Testis (tissue), 3 donors: ENCODE data around the gene ERICH3. TPM values are rescaled to one million over a fixed set of nuclear protein-coding genes. Genes with fewer than 3 reads are reported as not detected.

Source experiments
- DNase-seq: peaks from one replicate; pipeline ENCODE4 v3.0.0-alpha.2; 2019
- H3K27ac ChIP-seq, 2 donors: fragments of 200-600 bp; sonication (generic); one replicate each; pipeline ENCODE4 v1.5.1; 2019
- H3K27me3 ChIP-seq: fragments of 200-600 bp; sonication (generic); one replicate; pipeline ENCODE4 v1.5.1; 2019
- H3K36me3 ChIP-seq: fragments of 200-600 bp; sonication (generic); one replicate; pipeline ENCODE4 v1.5.1; 2017; ENCODE audit warnings: low read depth; ENCODE audit errors: missing control alignments
- H3K4me1 ChIP-seq: fragments of 200-600 bp; sonication (generic); one replicate; pipeline ENCODE4 v1.5.1; 2019
- H3K4me3 ChIP-seq, 2 donors: fragments of 200-600 bp; sonication (generic); one replicate each; pipeline ENCODE4 v1.5.1; 2017 to 2019
- H3K9me3 ChIP-seq: fragments of 200-600 bp; sonication (generic); one replicate; pipeline ENCODE4 v1.5.1; 2017
- CTCF ChIP-seq, 3 experiments: fragments of 450-650 bp in 2 of 3; fragments of 200-600 bp in 1 of 3; sonication (generic) in 1 of 3; IDR thresholded peaks; one replicate each; pipeline ENCODE4 v1.5.1; 2016 to 2019; ENCODE audit warnings: antibody characterized with exemption in 3 of 3, mild to moderate bottlenecking in 2 of 3, moderate library complexity in 1 of 3
- POLR2A ChIP-seq: fragments of 450-650 bp; IDR thresholded peaks from one replicate; pipeline ENCODE4 v1.6.1; 2017; ENCODE audit warnings: antibody characterized with exemption, mild to moderate bottlenecking, moderate library complexity
- WGBS, 2 donors: methylation state at CpG; one replicate each; pipeline ENCODE4 v1.1.5; 2018; 5-methylcytosine and 5-hydroxymethylcytosine counted together
- intact Hi-C: fragments of 100-400 bp; cut with DNase I; formaldehyde crosslinking; loops from one replicate; pipeline ENCODE4 v1.15.1; 2023; ENCODE audit warnings: low total_unique reads
- polyA plus RNA-seq: library from polyadenylated mRNA; stranded (reverse); fragments of 350-450 nt; fragmentation: Illumina TruSeq; extraction: RNeasy Lipid Tissue Mini Kit (QIAGEN cat#74804); gene quantifications from one replicate; pipeline ENCODE4 v1.2.3, GENCODE V29; 2014; ENCODE audit warnings: low read depth, low replicate concordance; ENCODE audit not compliant: insufficient read depth
- total RNA-seq, 2 donors: library from RNA; depleted of rRNA; stranded (reverse); fragments of >200 nt; gene quantifications; one replicate each; pipeline ENCODE4 v1.2.3, GENCODE V29; 2016

The ERICH3 gene
- total and polyA plus RNA-seq, 3 donors from 2014 or later, result 19.5 to 78.8 (median 35.7) TPM

- Histone ChIP-seq H3K4me1 (no peaks in the 10 kb centered on the region), H3K27me3 (no peaks in the 10 kb centered on the region), H3K27ac (no peak overlapping the region), H3K36me3 (no peaks in the 10 kb centered on the region), H3K4me3 (no peak overlapping the region), H3K9me3 (no peaks in the 10 kb centered on the region)
- DNase-seq, result no peak
- WGBS, 2 donors, result 69 to 88% methylated on average over 2 of the region's 2 CpGs
- TF ChIP-seq POLR2A, result no peak
- no peak for TF ChIP-seq CTCF (IDR thresholded peaks at IDR 0.05)
- intact Hi-C loops, result no loop called here
Measured at GRCh38 chr1:74681851-74682250, 8.3 kb upstream of the ERICH3 start.

DNA sequence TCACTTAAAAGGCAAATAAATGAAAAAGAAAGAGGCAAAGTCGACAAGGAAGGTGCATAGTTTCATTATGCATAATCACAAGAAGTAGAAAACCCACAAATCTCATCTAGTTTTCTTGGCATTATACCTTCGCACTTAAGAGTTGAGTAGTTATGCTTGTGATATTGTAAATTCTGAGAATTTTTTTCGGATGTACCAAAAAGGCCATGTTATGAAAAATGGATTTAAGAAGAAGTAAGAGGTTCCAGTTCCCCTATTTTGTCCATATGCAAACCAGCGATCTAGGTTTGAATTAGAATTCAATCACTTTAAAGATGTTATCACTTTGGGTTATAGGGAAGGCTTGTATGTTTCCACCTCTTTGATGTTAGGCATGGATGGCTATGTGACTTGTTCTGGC lies 7.9 kb upstream of the ERICH3 start:
- TF ChIP-seq POLR2A (no peak), CTCF (IDR thresholded peaks at IDR 0.05) (no peak)
- no peak overlapping the region for H3K4me3 ChIP-seq
- intact Hi-C loops, result no loop called here
- no peaks in the 10 kb centered on the region for H3K9me3 ChIP-seq
- WGBS, 2 donors, result 72 to 80% methylated on average over 4 of the region's 4 CpGs
- H3K36me3 ChIP-seq, result no peaks in the 10 kb centered on the region
- DNase-seq, result no peak
- H3K27me3 ChIP-seq, result no peaks in the 10 kb centered on the region
- no peaks in the 10 kb centered on the region for H3K4me1 ChIP-seq
- no peak overlapping the region for H3K27ac ChIP-seq

DNA sequence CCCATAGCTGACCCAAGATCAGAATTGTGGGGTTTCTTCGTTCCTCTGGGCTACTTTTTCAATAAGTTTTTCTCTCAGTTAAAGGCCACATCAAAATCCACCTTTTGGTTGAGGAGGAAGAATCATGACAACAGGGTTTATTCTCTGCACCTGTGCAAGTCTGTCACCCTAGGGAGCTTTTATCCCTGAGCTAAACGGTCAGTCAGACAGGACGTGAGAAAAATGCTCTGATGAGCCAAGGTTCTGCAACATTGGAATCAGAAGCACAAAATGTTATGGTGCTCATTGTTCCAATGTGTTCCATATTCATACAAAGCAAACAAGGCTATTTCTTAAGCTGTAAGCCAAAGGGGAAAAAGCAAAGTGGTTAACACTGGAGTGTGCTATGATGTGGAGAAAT lies 7.4 kb upstream of the ERICH3 start:
- no peak for DNase-seq
- no peaks in the 10 kb centered on the region for H3K36me3 ChIP-seq
- H3K27ac ChIP-seq, result no peak overlapping the region
- no peaks in the 10 kb centered on the region for H3K27me3 ChIP-seq
- no peaks in the 10 kb centered on the region for H3K4me1 ChIP-seq
- no peak for TF ChIP-seq POLR2A
- TF ChIP-seq CTCF (IDR thresholded peaks at IDR 0.05), result no peak
- 45 to 47% methylated on average over 3 of the region's 3 CpGs for WGBS, 2 donors
- no peaks in the 10 kb centered on the region for H3K9me3 ChIP-seq
- intact Hi-C loops, result no loop called here
- no peak overlapping the region for H3K4me3 ChIP-seq

DNA sequence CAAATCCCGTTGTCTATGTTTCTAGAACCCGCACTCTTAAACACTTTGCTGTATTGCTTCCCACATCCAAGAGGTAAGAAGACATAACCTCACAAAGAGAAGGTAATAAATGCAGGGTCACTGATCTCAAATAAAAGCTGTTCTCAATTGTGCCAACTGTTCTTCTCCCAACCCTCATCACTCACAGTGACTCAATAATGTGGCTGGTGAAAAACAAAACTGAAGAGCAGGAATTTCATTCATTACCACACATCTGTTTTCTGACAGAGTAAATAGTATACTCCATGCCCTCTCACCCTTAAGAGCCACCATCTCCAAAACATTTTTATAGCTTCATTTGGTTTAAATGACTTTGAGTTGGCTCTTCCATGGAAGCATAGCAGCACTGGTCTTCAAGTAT lies 6.2 kb upstream of the ERICH3 start:
- H3K9me3 ChIP-seq, result no peaks in the 10 kb centered on the region
- no peak overlapping the region for H3K27ac ChIP-seq
- WGBS, 2 donors, result 98% methylated on average over 2 of the region's 2 CpGs
- no peaks in the 10 kb centered on the region for H3K4me1 ChIP-seq
- TF ChIP-seq POLR2A (no peak), CTCF (IDR thresholded peaks at IDR 0.05) (no peak)
- no peak for DNase-seq
- no peak overlapping the region for H3K4me3 ChIP-seq
- H3K27me3 ChIP-seq, result no peaks in the 10 kb centered on the region
- H3K36me3 ChIP-seq, result no peaks in the 10 kb centered on the region
- intact Hi-C loops, result no loop called here

- no peak overlapping the region for H3K4me3 ChIP-seq
- H3K27ac ChIP-seq, result no peak overlapping the region
- H3K27me3 ChIP-seq, result no peaks in the 10 kb centered on the region
- H3K9me3 ChIP-seq, result no peaks in the 10 kb centered on the region
- H3K36me3 ChIP-seq, result no peaks in the 10 kb centered on the region
- peaks cover 9% of the 10 kb centered on the region for H3K4me1 ChIP-seq
- intact Hi-C loops, result no loop called here
- no peak for TF ChIP-seq POLR2A
- no peak for TF ChIP-seq CTCF (IDR thresholded peaks at IDR 0.05)
- DNase-seq, result no peak
Measured at GRCh38 chr1:74677926-74678325, 4.3 kb upstream of the ERICH3 start.
